ENCODE measurements around the gene CFC1.
"Not testable (repeated sequence)": the region's sequence is repeated elsewhere in the genome, so short reads cannot be mapped to it uniquely, and the experiment has no call there.

Gene CFC1

DNA sequence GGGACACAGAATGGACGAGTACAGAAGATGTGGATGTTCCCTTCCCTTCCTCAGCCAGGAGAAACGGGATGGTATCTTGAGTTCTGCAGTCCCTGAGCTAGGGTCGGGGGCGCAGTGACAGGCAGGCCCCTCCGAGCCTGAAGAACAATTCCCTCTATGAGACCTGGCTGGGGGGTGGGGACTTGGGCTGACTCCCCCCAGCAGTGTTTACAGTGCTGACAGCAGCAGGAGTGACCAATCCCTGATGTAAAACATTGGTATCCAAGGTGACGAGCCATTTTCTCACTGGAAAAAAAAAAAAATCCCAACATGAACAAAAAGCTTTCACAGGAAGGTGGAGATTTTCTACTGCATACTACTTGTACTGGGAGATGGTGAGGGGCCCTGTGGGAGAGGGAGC lies at the start of gene CFC1:
TSS of gene CFC1 (minus strand) at position 183 of the 400 bp plus-strand sequence. CDS start 288 bp downstream, outside the sequence.
- not testable (repeated sequence) for H3K9ac ChIP-seq (ENCODE audit: low read length); H3K9me3 ChIP-seq (ENCODE audit: low read length); H3K4me1 ChIP-seq (ENCODE audit: insufficient read depth, low read length); H3K27me3 ChIP-seq (ENCODE audit: control insufficient read depth in 1 of 2, insufficient read depth in 2 of 2, low read length in 2 of 2); H3K36me3 ChIP-seq (ENCODE audit: insufficient read depth, low read length); H3K27ac ChIP-seq (ENCODE audit: low read depth, low read length); H3K4me3 ChIP-seq (ENCODE audit: low read depth in 1 of 2, low read length in 2 of 2)

DNA sequence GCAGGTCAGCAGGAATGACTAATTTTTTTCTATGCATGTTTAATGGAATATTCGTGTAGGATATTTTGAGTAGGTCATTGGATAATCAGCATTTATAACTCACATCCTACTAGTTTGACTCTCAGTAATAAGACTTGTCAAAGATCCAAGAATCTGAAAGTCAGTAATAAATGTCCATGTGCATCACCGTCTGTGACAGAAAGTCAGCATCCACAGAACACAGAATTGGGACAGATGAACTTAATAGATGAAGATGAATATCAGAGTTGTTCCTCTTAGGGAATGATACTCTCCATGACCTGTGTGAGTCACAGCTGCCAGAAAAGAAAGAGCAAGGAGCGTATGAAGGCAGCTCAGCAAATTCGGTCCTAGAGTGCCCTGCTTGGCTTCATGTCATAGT lies 42.3 kb upstream of the CFC1 start:
- not testable (repeated sequence) for H3K36me3 ChIP-seq (ENCODE audit: insufficient read depth, low read length); H3K27me3 ChIP-seq (ENCODE audit: control insufficient read depth in 1 of 2, insufficient read depth in 2 of 2, low read length in 2 of 2); H3K4me1 ChIP-seq (ENCODE audit: insufficient read depth, low read length); H3K4me3 ChIP-seq (ENCODE audit: low read depth in 1 of 2, low read length in 2 of 2); H3K27ac ChIP-seq (ENCODE audit: low read depth, low read length); H3K9me3 ChIP-seq (ENCODE audit: low read length); H3K9ac ChIP-seq (ENCODE audit: low read length)

DNA sequence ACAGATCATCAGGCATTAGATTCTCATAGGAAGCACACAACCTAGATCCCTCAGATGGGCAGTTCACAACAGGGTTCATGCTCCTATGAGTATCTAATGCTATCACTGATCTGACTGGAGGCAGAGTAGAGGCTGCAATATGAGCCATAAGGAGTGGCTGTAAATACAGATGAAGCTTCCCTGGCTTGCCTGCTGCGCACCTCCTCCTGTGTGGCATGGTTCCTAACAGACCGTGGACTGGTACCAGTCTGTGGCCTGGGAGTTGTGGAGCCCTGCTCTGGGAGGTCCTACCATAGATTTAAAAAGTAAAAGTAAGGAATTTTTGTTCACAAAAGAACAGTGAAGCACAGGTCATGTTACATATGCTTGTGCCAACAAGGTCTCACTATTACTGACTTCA lies 39.6 kb upstream of the CFC1 start:
- H3K4me3 ChIP-seq (ENCODE audit: low read depth in 1 of 2, low read length in 2 of 2); H3K27ac ChIP-seq (ENCODE audit: low read depth, low read length); H3K9ac ChIP-seq (ENCODE audit: low read length); H3K4me1 ChIP-seq (ENCODE audit: insufficient read depth, low read length); H3K27me3 ChIP-seq (ENCODE audit: control insufficient read depth in 1 of 2, insufficient read depth in 2 of 2, low read length in 2 of 2); H3K9me3 ChIP-seq (ENCODE audit: low read length); H3K36me3 ChIP-seq (ENCODE audit: insufficient read depth, low read length): not testable (repeated sequence)

DNA sequence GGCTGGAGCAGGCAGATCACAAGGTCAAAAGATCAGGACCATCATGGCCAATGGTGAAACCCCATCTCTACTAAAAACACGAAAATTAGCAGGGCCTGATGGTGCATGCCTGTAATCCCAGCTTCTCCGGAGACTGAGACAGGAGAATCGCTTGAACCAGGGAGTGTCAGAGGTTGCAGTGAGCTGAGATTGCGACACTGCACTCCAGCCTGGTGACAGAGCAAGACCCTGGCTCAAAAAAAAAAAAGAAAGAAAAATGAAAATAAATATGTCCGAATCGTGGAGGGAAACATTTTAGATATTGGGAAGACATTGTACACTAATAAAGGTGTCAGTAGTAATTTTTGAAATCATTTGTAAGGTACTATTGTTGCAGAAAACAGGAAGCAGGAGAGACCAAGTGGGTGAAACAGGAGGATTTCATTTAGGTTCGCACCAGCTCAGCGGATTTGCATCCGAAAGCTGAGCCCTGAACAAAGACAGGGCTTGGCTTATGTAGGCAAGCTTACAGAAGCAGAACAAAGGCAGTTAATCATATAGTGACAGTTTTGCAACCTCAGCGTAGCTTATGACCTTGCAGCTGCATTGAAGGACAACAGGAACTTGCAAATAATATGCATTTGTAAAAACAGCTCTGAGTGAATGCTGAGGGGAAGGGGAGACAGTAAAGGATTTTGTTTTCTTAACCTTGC lies 29.6 kb upstream of the CFC1 start:
- H3K27ac ChIP-seq (ENCODE audit: low read depth, low read length); H3K4me3 ChIP-seq (ENCODE audit: low read depth in 1 of 2, low read length in 2 of 2); H3K9me3 ChIP-seq (ENCODE audit: low read length); H3K9ac ChIP-seq (ENCODE audit: low read length); H3K27me3 ChIP-seq (ENCODE audit: control insufficient read depth in 1 of 2, insufficient read depth in 2 of 2, low read length in 2 of 2); H3K4me1 ChIP-seq (ENCODE audit: insufficient read depth, low read length); H3K36me3 ChIP-seq (ENCODE audit: insufficient read depth, low read length): not testable (repeated sequence)

DNA sequence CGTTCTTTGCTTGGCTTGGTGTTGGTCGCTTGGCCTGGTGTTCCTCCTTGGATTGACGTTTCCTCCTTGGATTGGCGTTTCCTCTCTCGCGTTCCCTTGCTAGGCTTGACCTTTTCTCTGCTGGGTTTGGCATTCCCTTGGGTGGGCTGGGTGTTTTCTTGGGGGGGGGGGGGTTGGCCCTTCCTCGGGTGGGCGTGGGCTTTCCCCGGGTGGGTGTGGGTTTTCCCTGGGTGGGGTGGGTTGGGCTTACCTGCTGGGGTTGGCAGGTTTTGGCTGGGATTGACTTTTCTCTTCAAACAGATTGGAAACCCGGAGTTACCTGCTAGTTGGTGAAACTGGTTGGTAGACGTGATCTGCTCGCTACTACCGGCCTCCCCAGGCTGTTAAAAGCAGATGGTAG lies 11.8 kb upstream of the CFC1 start, which contains the start of gene POTEJ:
TSS of gene POTEJ (plus strand) at position 301 of the 400 bp plus-strand sequence. CDS start at position 394, 93 bp downstream.
- not testable (repeated sequence) for H3K4me3 ChIP-seq (ENCODE audit: low read depth in 1 of 2, low read length in 2 of 2); H3K36me3 ChIP-seq (ENCODE audit: insufficient read depth, low read length); H3K27ac ChIP-seq (ENCODE audit: low read depth, low read length); H3K9me3 ChIP-seq (ENCODE audit: low read length); H3K27me3 ChIP-seq (ENCODE audit: control insufficient read depth in 1 of 2, insufficient read depth in 2 of 2, low read length in 2 of 2); H3K4me1 ChIP-seq (ENCODE audit: insufficient read depth, low read length); H3K9ac ChIP-seq (ENCODE audit: low read length)

DNA sequence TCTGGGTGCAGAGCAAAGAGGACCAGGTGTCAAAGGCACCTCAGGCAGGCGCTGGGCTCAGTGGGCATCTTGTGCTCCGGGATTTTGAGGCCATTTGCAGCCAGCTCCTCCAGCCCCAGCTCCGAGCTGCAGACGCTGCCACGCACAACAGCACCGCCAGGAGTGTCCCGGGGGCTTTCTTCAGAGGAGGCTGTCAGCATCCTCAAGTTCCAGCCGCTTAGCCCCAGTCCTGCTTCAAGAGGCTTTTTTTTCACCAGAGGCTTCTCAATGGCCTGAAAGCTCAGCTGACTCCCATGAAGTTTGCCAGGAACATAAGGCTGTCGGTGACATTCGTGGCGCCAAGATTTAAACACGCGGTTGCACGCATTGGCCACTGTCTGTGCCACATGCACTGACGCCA lies 11.1 kb upstream of the CFC1 start:
- H3K4me1 ChIP-seq (ENCODE audit: insufficient read depth, low read length); H3K4me3 ChIP-seq (ENCODE audit: low read depth in 1 of 2, low read length in 2 of 2); H3K9me3 ChIP-seq (ENCODE audit: low read length); H3K9ac ChIP-seq (ENCODE audit: low read length); H3K27me3 ChIP-seq (ENCODE audit: control insufficient read depth in 1 of 2, insufficient read depth in 2 of 2, low read length in 2 of 2); H3K36me3 ChIP-seq (ENCODE audit: insufficient read depth, low read length); H3K27ac ChIP-seq (ENCODE audit: low read depth, low read length): not testable (repeated sequence)

DNA sequence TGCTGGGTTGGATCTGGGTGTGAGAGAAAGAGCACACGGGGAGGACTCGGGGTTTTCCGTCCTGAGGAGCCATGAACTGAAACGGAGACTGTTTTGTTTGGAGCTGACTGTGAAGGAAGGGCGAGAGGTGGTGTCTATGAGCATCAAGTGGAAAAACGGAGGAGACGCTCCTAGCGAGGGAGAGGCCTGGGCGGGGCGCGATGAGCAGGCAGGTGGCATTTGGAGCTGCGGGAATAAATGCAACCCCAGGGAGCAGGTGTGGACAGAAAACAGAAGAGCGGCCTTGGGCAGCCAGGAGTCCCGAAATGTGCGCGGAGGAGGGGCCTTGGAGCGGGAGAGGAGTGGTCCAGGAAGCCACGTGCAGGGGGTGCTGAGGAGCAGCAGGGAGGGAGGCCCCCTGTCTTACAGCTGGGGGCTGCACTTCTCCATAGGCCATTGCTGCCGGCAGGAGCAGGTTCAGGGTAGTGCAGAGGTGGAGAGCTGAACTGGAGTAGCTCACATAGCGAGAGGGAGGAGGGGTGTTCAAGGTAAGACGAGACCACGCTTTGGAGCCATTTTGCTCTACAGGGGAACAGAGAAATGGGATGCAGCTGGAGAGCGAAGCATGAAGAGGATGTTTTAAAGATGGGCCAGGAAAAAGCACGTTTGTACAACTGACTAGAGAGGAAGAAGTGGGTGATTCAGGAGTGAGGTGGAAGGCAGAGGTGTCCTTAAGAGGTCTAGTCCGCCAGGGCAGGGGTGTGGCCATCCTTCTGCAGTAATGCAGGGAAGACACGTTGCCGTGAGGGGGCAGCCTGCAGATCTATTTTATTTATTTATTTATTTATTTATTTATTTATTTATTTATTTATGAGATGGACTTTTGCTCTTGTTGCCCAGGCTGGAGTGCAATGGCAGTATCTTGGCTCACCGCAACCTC lies 9.9 kb upstream of the CFC1 start:
- not testable (repeated sequence) for H3K4me1 ChIP-seq (ENCODE audit: insufficient read depth, low read length); H3K27ac ChIP-seq (ENCODE audit: low read depth, low read length); H3K9me3 ChIP-seq (ENCODE audit: low read length); H3K9ac ChIP-seq (ENCODE audit: low read length); H3K27me3 ChIP-seq (ENCODE audit: control insufficient read depth in 1 of 2, insufficient read depth in 2 of 2, low read length in 2 of 2); H3K36me3 ChIP-seq (ENCODE audit: insufficient read depth, low read length); H3K4me3 ChIP-seq (ENCODE audit: low read depth in 1 of 2, low read length in 2 of 2)

DNA sequence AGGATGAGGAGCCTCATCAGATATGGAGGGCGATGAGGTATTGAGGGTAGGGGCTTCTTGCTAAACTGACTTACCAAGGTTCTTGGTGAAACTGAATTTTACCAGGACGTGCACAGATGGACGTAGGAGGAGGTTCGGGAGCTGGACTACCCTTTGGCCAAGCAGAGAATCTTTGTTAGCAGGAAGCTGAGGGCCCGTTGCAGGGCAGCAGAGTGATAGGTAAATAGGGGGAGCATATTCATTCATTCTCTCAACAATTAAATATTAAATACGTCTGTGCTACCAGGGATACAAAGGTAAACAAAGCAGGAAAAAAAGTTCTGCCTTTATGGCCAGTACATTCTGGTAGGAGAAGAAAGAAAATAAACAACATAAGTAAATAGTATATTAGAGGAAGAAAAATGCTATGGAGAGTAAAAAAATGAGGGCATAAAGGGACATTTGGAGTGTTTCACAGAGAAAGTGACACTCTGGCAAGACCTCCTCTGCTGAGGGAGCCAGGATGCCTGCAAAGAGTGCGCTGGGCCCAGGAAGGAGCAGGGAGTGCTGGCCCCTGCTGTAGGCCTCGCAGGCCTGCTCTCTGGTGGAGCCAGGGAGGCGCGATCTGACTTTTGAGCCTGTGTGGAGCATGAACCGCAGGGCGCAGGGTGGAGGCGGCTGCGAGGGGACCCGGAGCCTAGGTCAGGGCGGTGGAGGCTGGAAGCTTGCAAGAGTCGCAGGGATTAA lies 9.1 kb upstream of the CFC1 start:
- H3K27me3 ChIP-seq (ENCODE audit: control insufficient read depth in 1 of 2, insufficient read depth in 2 of 2, low read length in 2 of 2); H3K4me1 ChIP-seq (ENCODE audit: insufficient read depth, low read length); H3K9ac ChIP-seq (ENCODE audit: low read length); H3K9me3 ChIP-seq (ENCODE audit: low read length); H3K4me3 ChIP-seq (ENCODE audit: low read depth in 1 of 2, low read length in 2 of 2); H3K36me3 ChIP-seq (ENCODE audit: insufficient read depth, low read length); H3K27ac ChIP-seq (ENCODE audit: low read depth, low read length): not testable (repeated sequence)

DNA sequence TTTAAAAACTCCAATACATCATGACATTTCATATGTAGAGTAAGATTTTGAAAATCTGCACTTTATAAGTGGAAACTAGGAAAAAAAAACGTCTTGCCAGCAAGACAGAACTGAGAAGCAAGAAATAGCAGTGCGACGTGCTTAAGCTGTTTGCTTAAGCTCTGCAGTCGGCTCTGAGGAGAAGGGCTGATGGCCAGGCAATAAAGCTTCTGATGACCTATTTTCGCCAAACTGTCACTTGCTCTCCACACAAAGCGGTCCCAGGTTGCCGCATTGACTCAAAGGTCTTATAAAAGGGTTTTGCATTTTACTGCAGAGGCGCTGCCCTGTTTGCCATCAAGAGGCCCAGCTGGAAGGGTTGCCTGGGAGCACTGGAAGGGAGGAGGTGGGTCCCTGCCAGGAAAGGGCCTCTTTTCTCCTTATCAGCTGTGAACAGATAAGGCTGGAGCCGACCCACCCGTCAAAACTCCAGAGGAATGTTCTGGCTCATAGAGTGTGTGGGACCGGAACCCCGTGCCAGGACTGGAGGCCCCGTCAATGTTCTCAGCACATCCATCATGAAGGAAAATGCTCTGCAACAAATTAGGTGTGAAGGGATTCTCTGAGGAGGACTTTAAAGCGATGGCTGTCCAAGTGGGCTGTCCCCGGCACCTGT lies 2.4 kb upstream of the CFC1 start:
- H3K4me3 ChIP-seq (ENCODE audit: low read depth in 1 of 2, low read length in 2 of 2); H3K27me3 ChIP-seq (ENCODE audit: control insufficient read depth in 1 of 2, insufficient read depth in 2 of 2, low read length in 2 of 2); H3K9ac ChIP-seq (ENCODE audit: low read length); H3K36me3 ChIP-seq (ENCODE audit: insufficient read depth, low read length); H3K4me1 ChIP-seq (ENCODE audit: insufficient read depth, low read length); H3K9me3 ChIP-seq (ENCODE audit: low read length); H3K27ac ChIP-seq (ENCODE audit: low read depth, low read length): not testable (repeated sequence)

DNA sequence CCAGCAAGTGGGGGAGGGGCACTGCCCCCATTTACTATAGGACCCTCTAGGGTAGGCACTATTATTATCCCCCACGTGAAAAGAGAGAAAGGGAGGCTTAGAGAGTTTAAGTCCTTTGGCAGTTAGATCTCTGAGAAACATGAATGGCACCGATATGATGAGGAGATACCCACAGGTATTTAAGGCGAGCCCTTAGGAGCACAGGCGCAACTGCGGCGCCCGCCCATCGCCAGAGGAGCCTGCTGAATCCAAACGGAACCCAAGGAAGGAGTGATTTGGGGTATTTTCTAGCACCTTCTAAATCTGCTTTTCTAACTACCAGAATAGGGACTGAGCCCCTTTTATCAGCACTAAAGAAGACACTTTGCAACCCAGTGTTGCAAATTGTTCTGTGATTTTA lies 551 bp upstream of the CFC1 start:
- not testable (repeated sequence) for H3K27ac ChIP-seq (ENCODE audit: low read depth, low read length); H3K4me3 ChIP-seq (ENCODE audit: low read depth in 1 of 2, low read length in 2 of 2); H3K9me3 ChIP-seq (ENCODE audit: low read length); H3K36me3 ChIP-seq (ENCODE audit: insufficient read depth, low read length); H3K4me1 ChIP-seq (ENCODE audit: insufficient read depth, low read length); H3K9ac ChIP-seq (ENCODE audit: low read length); H3K27me3 ChIP-seq (ENCODE audit: control insufficient read depth in 1 of 2, insufficient read depth in 2 of 2, low read length in 2 of 2)

DNA sequence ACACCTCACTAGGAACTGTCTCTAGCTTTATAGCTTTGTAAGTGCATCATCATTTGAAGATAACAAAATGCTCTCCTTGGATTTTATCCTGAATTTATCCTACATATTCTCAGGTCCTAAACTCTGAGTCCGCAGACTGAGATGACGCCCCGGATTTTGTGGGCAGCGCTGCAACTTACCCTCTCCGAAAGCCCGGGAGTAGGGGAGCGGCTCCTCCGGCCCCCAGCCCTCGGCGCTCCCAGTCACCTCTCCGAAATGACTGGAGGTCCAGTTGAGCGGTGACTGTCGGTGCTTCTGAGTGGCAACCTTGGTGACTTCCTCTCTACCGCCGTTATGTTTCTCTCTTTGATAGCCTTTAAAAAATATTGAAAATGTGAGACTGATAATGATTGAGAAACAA lies 912 bp downstream of the CFC1 start:
- H3K4me3 ChIP-seq (ENCODE audit: low read depth in 1 of 2, low read length in 2 of 2); H3K27ac ChIP-seq (ENCODE audit: low read depth, low read length); H3K27me3 ChIP-seq (ENCODE audit: control insufficient read depth in 1 of 2, insufficient read depth in 2 of 2, low read length in 2 of 2): not testable (repeated sequence)

More for the DNA sequence above, 912 bp downstream of the CFC1 start:
- H3K4me1 ChIP-seq (ENCODE audit: insufficient read depth, low read length); H3K9ac ChIP-seq (ENCODE audit: low read length); H3K9me3 ChIP-seq (ENCODE audit: low read length); H3K36me3 ChIP-seq (ENCODE audit: insufficient read depth, low read length): not testable (repeated sequence)

Measured in muscle layer of colon (tissue), 2 donors.